ENCODE data around the gene CC2D1B. TPM values are rescaled to one million over a fixed set of nuclear protein-coding genes. Genes with fewer than 3 reads are reported as not detected.

Gene CC2D1B
- total RNA-seq, 1 donor from 2014 or later = 43.1 TPM

DNA sequence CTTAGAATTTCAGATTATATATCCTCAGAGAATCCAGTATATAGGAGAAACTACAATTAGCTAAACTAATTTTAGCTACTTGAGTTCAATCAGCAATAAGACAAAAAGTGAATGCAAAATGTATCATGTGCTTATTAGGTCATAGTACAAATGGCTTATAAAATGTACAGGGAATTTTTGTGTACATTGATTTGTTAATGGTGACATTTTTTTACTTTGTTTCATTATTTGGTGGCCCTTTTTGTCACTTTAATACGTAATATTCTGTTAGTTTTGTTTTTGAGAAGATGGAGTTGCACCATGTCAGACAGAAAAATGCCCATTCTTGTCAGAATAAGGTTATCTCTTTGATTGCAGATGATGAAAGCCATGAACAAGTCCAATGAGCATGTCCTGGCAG lies 33.6 kb downstream of the CC2D1B start:
- Mint-ChIP-seq H3K27ac (ENCODE audit: unreplicated experiment) (no peak overlapping the region), H3K4me1 (ENCODE audit: unreplicated experiment) (no peaks in the 10 kb centered on the region), H3K36me3 (ENCODE audit: low read depth, unreplicated experiment) (peaks cover 4% of the 10 kb centered on the region), H3K9me3 (ENCODE audit: unreplicated experiment) (no peaks in the 10 kb centered on the region), H3K4me3 (ENCODE audit: unreplicated experiment) (no peak overlapping the region), H3K27me3 (ENCODE audit: unreplicated experiment) (no peaks in the 10 kb centered on the region)
- DNase-seq (ENCODE audit: low spot score) = no peak
- TF ChIP-seq, protein P1, sequence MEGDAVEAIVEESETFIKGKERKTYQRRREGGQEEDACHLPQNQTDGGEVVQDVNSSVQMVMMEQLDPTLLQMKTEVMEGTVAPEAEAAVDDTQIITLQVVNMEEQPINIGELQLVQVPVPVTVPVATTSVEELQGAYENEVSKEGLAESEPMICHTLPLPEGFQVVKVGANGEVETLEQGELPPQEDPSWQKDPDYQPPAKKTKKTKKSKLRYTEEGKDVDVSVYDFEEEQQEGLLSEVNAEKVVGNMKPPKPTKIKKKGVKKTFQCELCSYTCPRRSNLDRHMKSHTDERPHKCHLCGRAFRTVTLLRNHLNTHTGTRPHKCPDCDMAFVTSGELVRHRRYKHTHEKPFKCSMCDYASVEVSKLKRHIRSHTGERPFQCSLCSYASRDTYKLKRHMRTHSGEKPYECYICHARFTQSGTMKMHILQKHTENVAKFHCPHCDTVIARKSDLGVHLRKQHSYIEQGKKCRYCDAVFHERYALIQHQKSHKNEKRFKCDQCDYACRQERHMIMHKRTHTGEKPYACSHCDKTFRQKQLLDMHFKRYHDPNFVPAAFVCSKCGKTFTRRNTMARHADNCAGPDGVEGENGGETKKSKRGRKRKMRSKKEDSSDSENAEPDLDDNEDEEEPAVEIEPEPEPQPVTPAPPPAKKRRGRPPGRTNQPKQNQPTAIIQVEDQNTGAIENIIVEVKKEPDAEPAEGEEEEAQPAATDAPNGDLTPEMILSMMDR (IDR thresholded peaks at IDR 0.05; ENCODE audit: unreplicated experiment) = no peak

DNA sequence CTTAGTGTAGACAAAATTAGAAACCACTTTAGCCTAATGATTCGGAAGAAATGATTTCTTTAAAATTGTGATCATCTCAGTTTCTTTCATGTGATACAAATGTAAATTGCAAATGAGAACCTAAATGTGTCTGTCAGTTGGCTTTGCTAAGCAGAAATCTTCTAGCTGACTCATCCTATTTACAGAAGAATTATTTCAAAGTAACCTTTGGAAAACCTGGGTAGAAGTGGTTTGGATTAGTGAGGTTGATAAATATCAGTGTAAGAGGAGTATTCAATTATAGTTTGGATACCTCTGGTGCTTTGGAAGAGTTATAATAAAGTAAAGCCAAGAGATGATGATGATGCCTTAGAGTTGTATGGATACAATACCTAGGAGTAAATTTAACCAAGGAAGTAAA lies 37.4 kb downstream of the CC2D1B start:
- Mint-ChIP-seq H3K27me3 (ENCODE audit: unreplicated experiment) (no peaks in the 10 kb centered on the region), H3K9me3 (ENCODE audit: unreplicated experiment) (no peaks in the 10 kb centered on the region), H3K4me3 (ENCODE audit: unreplicated experiment) (no peak overlapping the region), H3K27ac (ENCODE audit: unreplicated experiment) (no peak overlapping the region), H3K36me3 (ENCODE audit: low read depth, unreplicated experiment) (no peaks in the 10 kb centered on the region), H3K4me1 (ENCODE audit: unreplicated experiment) (no peaks in the 10 kb centered on the region)
- TF ChIP-seq, protein P1 (IDR thresholded peaks at IDR 0.05; ENCODE audit: unreplicated experiment) = no peak
- no peak for DNase-seq (ENCODE audit: low spot score)

DNA sequence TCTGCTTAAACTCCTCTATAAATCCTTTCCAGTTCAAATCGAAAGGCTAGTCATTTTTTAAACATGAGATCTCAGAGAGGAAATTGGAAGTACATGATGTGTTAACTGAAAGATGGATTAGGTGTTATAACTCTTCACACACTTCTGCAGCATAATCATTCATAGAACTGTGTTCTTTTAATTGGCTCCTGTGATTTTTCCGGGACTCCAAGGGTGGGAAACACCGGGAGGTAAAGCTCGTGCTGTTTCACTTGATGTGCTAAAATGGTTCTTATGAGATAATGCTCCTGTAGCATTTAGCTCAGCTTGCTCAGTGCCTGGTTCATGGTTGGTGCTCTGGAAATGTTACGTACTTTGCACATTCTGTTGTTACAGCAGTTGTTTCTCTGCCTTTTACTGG lies 40.2 kb downstream of the CC2D1B start:
- no peak for DNase-seq (ENCODE audit: low spot score)
- no peaks in the 10 kb centered on the region for H3K36me3 Mint-ChIP-seq (ENCODE audit: low read depth, unreplicated experiment)
- TF ChIP-seq, protein P1 (IDR thresholded peaks at IDR 0.05; ENCODE audit: unreplicated experiment) = no peak
- no peaks in the 10 kb centered on the region for H3K27me3 Mint-ChIP-seq (ENCODE audit: unreplicated experiment)
- no peak overlapping the region for H3K4me3 Mint-ChIP-seq (ENCODE audit: unreplicated experiment)
- no peak overlapping the region for H3K27ac Mint-ChIP-seq (ENCODE audit: unreplicated experiment)
- H3K9me3 Mint-ChIP-seq (ENCODE audit: unreplicated experiment) = no peaks in the 10 kb centered on the region
- H3K4me1 Mint-ChIP-seq (ENCODE audit: unreplicated experiment) = no peaks in the 10 kb centered on the region

DNA sequence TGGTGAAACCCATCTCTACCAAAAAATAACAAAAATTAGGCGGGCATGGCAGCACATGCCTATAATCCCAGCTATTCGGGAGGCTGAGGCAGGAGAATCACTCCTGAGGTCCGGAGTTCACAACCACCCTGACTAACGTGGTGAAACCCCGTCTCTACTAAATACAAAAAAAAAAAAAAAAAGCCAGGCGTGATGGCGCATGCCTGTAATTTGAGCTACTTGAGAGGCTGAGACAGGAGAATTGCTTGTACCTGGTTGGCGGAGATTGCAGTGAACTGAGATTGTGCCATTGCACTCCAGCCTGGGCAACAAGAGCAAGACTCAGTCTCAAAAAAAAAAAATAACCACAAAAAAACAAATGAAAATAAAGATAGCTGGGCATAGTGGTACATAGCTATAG lies 42.3 kb downstream of the CC2D1B start:
- Mint-ChIP-seq H3K27ac (ENCODE audit: unreplicated experiment) (no peak overlapping the region), H3K4me1 (ENCODE audit: unreplicated experiment) (no peaks in the 10 kb centered on the region), H3K4me3 (ENCODE audit: unreplicated experiment) (no peak overlapping the region), H3K36me3 (ENCODE audit: low read depth, unreplicated experiment) (no peaks in the 10 kb centered on the region), H3K27me3 (ENCODE audit: unreplicated experiment) (no peaks in the 10 kb centered on the region), H3K9me3 (ENCODE audit: unreplicated experiment) (no peaks in the 10 kb centered on the region)
- no peak for DNase-seq (ENCODE audit: low spot score)
- TF ChIP-seq, protein P1 (IDR thresholded peaks at IDR 0.05; ENCODE audit: unreplicated experiment) = no peak

DNA sequence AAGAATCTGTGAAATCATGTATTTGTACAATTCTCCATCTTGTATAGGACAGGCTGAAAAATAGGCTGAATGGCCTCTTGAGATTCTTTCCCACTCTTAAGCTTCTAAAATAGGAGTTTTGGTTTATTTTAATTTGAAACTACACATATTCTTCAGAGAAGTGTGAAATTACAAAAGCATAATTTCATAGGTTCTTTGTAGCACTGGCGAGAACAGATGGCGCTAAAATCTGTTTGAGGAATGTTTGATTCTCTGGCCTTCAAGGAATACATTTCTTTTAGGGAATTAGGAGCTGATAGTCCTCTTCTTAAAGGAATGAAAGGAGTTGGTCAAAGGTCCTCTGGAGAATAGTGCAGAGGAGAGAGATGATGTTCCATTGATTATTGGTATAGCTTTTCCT lies 44.9 kb downstream of the CC2D1B start:
- Mint-ChIP-seq H3K27me3 (ENCODE audit: unreplicated experiment) (no peaks in the 10 kb centered on the region), H3K4me1 (ENCODE audit: unreplicated experiment) (no peaks in the 10 kb centered on the region), H3K4me3 (ENCODE audit: unreplicated experiment) (no peak overlapping the region), H3K27ac (ENCODE audit: unreplicated experiment) (no peak overlapping the region), H3K9me3 (ENCODE audit: unreplicated experiment) (no peaks in the 10 kb centered on the region), H3K36me3 (ENCODE audit: low read depth, unreplicated experiment) (no peaks in the 10 kb centered on the region)
- DNase-seq (ENCODE audit: low spot score) = no peak
- TF ChIP-seq, protein P1 (IDR thresholded peaks at IDR 0.05; ENCODE audit: unreplicated experiment) = no peak
